ENCODE data around the gene DAAM1. TPM values are rescaled to one million over a fixed set of nuclear protein-coding genes. Genes with fewer than 3 reads are reported as not detected.

DAAM1 gene
- total RNA-seq, 1 experiment from 2014 or later = 17.6 TPM

- Histone ChIP-seq H3K4me1 (no peaks in the 10 kb centered on the region), H3K36me3 (no peaks in the 10 kb centered on the region), H3K27me3 (no peaks in the 10 kb centered on the region), H3K4me3 (no peak overlapping the region), H3K27ac (no peak overlapping the region), H3K9me3 (replicated peaks) (no peaks in the 10 kb centered on the region)
- DNase-seq = no peak
Observed at GRCh38 chr14:59199614-59200013, 11.1 kb downstream of the DAAM1 start.

- no peak overlapping the region for H3K4me3 ChIP-seq
- no peaks in the 10 kb centered on the region for H3K36me3 ChIP-seq
- no peaks in the 10 kb centered on the region for H3K27me3 ChIP-seq
- H3K27ac ChIP-seq = no peak overlapping the region
- H3K9me3 ChIP-seq (replicated peaks) = no peaks in the 10 kb centered on the region
- DNase-seq = no peak
- H3K4me1 ChIP-seq = no peaks in the 10 kb centered on the region
Observed at GRCh38 chr14:59200195-59200594, 11.7 kb downstream of the DAAM1 start.

- no peaks in the 10 kb centered on the region for H3K4me1 ChIP-seq
- H3K9me3 ChIP-seq (replicated peaks) = no peaks in the 10 kb centered on the region
- no peaks in the 10 kb centered on the region for H3K27me3 ChIP-seq
- no peak for DNase-seq
- no peaks in the 10 kb centered on the region for H3K36me3 ChIP-seq
- H3K4me3 ChIP-seq = no peak overlapping the region
- no peak overlapping the region for H3K27ac ChIP-seq
Observed at GRCh38 chr14:59202031-59202430, 13.6 kb downstream of the DAAM1 start.

DNA sequence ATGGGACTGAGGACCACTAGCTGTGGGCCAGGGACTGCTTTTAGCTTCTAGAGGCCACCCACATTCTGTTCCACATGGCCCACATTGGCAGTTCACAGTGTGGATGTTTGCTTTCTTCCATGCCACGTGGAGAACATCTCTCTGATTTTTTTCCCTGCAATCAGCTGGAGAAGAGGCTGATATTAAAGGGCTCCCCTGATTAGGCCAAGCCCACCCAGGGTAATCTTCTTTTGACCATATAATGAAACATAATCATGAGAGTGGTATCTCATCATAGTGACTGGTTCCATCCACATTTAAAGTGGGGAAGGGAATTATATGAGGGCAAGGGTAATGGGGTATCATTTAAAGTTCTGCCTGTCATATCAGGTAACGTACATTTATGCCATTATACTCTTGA, 15.8 kb downstream of the DAAM1 start:
- no peaks in the 10 kb centered on the region for H3K27me3 ChIP-seq
- H3K4me3 ChIP-seq = no peak overlapping the region
- DNase-seq = no peak
- no peaks in the 10 kb centered on the region for H3K4me1 ChIP-seq
- no peaks in the 10 kb centered on the region for H3K9me3 ChIP-seq (replicated peaks)
- no peak overlapping the region for H3K27ac ChIP-seq
- H3K36me3 ChIP-seq = no peaks in the 10 kb centered on the region

DNA sequence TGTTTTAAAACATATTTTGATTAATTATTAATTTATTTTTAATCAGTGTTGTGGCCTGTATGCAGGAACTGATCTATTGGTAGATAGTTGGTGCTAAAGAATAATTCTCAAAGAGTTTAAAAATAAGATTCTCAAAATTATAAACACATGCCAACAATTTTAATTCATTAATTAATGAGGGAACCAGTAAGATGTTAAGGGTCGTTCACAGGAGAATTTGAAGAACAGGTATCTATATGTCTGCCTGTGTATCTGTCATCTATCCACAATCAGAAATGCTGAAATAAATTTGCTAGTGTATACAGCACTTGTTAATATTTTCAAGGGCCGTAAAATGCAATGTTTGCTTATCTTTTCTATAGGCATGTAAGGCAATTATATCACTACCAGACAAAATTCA, 18.4 kb downstream of the DAAM1 start:
- H3K27ac ChIP-seq = no peak overlapping the region
- H3K4me3 ChIP-seq = no peak overlapping the region
- DNase-seq = no peak
- H3K4me1 ChIP-seq = peaks cover under 1% of the 10 kb centered on the region
- H3K36me3 ChIP-seq = no peaks in the 10 kb centered on the region
- no peaks in the 10 kb centered on the region for H3K9me3 ChIP-seq (replicated peaks)
- no peaks in the 10 kb centered on the region for H3K27me3 ChIP-seq

- Histone ChIP-seq H3K4me3 (no peak overlapping the region), H3K27me3 (no peaks in the 10 kb centered on the region), H3K36me3 (no peaks in the 10 kb centered on the region), H3K27ac (no peak overlapping the region), H3K9me3 (replicated peaks) (no peaks in the 10 kb centered on the region), H3K4me1 (peaks cover 7% of the 10 kb centered on the region)
- DNase-seq = no peak
Observed at GRCh38 chr14:59207506-59207933, 19.1 kb downstream of the DAAM1 start.

GRCh38 chr14:59208224-59208814, 19.9 kb downstream of the DAAM1 start:
- H3K27ac ChIP-seq = no peak overlapping the region
- H3K9me3 ChIP-seq (replicated peaks) = no peaks in the 10 kb centered on the region
- H3K36me3 ChIP-seq = no peaks in the 10 kb centered on the region
- H3K27me3 ChIP-seq = no peaks in the 10 kb centered on the region
- no peak for DNase-seq
- peaks cover 12% of the 10 kb centered on the region for H3K4me1 ChIP-seq
- H3K4me3 ChIP-seq = no peak overlapping the region

GRCh38 chr14:59208954-59209353, 20.5 kb downstream of the DAAM1 start:
- DNase-seq = no peak
- no peaks in the 10 kb centered on the region for H3K9me3 ChIP-seq (replicated peaks)
- no peaks in the 10 kb centered on the region for H3K27me3 ChIP-seq
- H3K4me1 ChIP-seq = peaks cover 19% of the 10 kb centered on the region
- H3K36me3 ChIP-seq = no peaks in the 10 kb centered on the region
- no peak overlapping the region for H3K27ac ChIP-seq
- no peak overlapping the region for H3K4me3 ChIP-seq

DNA sequence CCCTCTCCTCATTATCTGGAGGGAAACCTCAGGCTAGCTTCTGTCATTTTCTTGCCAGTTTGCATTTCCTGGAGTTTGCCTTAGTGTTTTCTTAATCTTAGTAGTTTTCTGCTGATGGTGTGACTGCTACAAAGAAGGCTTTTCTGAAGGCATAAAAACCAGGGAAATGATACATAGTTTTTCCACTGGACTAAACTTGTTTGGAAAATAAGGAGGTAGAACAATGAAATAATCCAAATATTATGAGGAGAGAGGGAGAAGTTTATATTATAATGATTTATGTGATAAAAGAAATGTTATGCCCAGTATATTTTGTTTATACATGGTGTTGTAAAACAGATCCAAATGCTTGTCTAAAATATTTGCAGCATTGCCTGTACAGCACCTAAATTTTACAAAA, 22.2 kb downstream of the DAAM1 start:
- no peaks in the 10 kb centered on the region for H3K9me3 ChIP-seq (replicated peaks)
- no peaks in the 10 kb centered on the region for H3K27me3 ChIP-seq
- peaks cover 22% of the 10 kb centered on the region for H3K4me1 ChIP-seq

DNA sequence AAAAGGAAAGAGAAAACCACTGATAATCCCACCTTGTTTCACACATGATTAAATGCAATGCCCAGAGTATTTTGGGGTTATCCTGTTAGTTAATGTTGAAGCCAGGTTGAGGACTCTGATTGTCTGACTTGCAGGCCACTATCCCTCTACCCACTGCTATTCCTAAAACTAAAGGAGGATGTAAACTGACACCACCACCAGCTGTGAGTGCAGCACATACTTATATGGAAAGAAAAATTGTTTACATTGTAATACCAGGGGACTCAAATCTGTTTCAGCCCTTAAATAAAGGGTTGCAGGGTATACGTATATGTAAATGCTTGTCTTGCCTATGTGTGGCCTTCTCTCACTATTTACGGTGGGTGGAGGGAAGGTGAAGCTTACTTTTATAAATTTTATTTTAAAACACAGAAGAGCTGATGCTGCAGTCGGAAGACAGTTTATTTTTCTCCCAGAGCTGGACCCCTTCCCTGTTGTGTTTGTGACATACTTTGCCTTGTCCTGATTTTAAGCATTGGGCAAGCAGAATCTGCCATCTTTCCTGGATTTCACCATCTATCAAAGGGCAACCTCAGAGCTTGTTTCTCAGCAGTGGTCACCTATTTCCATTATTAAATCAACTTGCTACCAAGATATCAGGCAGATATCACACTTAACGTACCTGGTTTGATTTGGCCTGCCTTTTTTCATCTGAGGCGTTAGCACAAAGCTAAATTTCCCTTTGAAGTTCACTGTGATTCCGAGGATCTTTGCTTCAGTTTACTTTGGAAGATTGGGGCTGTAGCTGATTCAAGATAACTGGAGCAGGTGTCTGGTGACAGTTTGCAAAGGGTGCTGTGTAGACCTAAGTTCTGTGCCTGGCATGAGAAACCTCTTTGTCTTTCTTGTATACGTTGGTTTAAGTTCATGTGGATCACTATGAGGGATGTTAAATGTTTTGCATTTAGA, 25.2 kb downstream of the DAAM1 start:
- Histone ChIP-seq H3K27me3 (no peaks in the 10 kb centered on the region), H3K27ac (peak overlapping the region; percentile 20; the same call in 1 of the 2 replicates), H3K4me3 (peak overlapping the region; percentile 34), H3K9me3 (replicated peaks) (no peaks in the 10 kb centered on the region), H3K36me3 (no peaks in the 10 kb centered on the region), H3K4me1 (peaks cover 22% of the 10 kb centered on the region)
- peak; percentile 63 to 76 for DNase-seq

More for the DNA sequence above, 22.2 kb downstream of the DAAM1 start:
- Histone ChIP-seq H3K36me3 (no peaks in the 10 kb centered on the region), H3K4me3 (no peak overlapping the region), H3K27ac (no peak overlapping the region)
- DNase-seq = no peak

- H3K4me1 ChIP-seq = peaks cover 22% of the 10 kb centered on the region
- H3K36me3 ChIP-seq = no peaks in the 10 kb centered on the region
- no peak overlapping the region for H3K4me3 ChIP-seq
- no peak overlapping the region for H3K27ac ChIP-seq
- no peaks in the 10 kb centered on the region for H3K9me3 ChIP-seq (replicated peaks)
- DNase-seq = no peak
- no peaks in the 10 kb centered on the region for H3K27me3 ChIP-seq
Observed at GRCh38 chr14:59214702-59215302, 26.3 kb downstream of the DAAM1 start.

DNA sequence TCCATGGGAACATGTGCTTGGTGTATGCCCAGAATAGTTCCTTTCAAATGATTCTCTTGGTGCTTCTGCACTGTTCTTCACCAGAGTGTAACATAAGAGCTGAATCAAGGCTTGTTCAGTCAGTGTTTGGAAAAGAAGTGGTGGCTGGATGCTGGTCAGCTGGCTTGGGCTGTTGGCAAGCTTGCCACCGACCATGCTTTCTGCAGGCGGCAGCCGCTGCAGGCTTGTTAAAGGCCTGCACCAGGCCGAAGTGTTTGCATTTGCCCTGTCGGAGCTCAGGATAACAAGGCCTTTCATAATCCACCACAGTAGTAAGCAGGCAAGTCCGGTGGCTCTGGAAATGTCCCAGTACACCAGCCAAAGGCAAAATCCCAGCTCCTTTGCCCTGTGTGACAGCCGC, 26.9 kb downstream of the DAAM1 start:
- no peak overlapping the region for H3K27ac ChIP-seq
- H3K36me3 ChIP-seq = no peaks in the 10 kb centered on the region
- DNase-seq = no peak
- no peaks in the 10 kb centered on the region for H3K27me3 ChIP-seq
- H3K4me1 ChIP-seq = peaks cover 22% of the 10 kb centered on the region
- H3K4me3 ChIP-seq = no peak overlapping the region
- no peaks in the 10 kb centered on the region for H3K9me3 ChIP-seq (replicated peaks)

DNA sequence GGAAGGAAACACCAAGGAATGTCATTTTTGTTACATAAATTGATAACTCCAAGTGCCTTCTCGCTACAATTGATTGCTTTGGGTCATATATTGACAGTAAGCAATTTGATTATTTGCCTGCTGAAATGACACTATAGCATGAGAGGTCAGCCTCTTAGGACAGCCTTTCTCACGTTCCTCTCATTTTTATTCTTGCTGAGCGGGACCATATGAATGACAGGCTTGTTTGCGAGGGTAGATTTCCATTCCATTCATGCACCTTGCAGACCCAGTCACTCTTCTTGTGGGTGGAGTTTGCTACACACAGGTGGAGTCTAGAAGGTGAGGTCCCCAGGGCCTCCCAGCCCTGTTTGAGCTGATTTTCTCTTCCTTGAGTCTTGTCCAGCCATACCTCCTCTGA, 27.3 kb downstream of the DAAM1 start:
- Histone ChIP-seq H3K27me3 (no peaks in the 10 kb centered on the region), H3K27ac (no peak overlapping the region), H3K36me3 (no peaks in the 10 kb centered on the region), H3K4me3 (no peak overlapping the region), H3K9me3 (replicated peaks) (no peaks in the 10 kb centered on the region), H3K4me1 (peaks cover 22% of the 10 kb centered on the region)
- DNase-seq = no peak

DNA sequence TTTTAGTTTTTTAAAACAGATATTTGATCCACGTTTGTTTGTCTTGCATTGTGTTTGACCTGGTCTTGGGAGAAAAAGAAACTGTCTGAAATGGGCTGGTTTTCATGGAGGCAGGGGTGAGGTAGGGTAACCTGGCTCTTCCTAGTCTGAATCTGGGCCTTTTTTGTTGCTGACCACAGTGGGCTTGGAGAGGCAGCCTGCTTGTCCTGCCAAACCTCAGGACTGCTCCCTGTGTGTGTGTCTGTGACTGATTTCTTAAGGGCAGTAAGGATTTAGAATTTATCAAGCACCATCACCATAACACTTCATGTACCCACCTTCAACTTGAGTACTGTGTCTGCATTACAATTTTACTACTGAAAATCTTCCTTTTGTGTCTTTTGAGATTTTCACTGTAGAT, 28.5 kb downstream of the DAAM1 start:
- no peaks in the 10 kb centered on the region for H3K36me3 ChIP-seq
- H3K4me3 ChIP-seq = no peak overlapping the region
- H3K27me3 ChIP-seq = no peaks in the 10 kb centered on the region
- H3K4me1 ChIP-seq = peaks cover 20% of the 10 kb centered on the region
- no peaks in the 10 kb centered on the region for H3K9me3 ChIP-seq (replicated peaks)
- no peak for DNase-seq
- H3K27ac ChIP-seq = no peak overlapping the region

- DNase-seq = no peak
- H3K9me3 ChIP-seq (replicated peaks) = no peaks in the 10 kb centered on the region
- H3K27ac ChIP-seq = no peak overlapping the region
- H3K27me3 ChIP-seq = no peaks in the 10 kb centered on the region
- H3K4me3 ChIP-seq = no peak overlapping the region
- no peaks in the 10 kb centered on the region for H3K36me3 ChIP-seq
- no peaks in the 10 kb centered on the region for H3K4me1 ChIP-seq
Observed at GRCh38 chr14:59221568-59221967, 33.1 kb downstream of the DAAM1 start.

Data from SJCRH30 (cell line).